Measurements from ENCODE around the gene PPP3CB.

Gene PPP3CB

GRCh38 chr10:73406846-73407245 lies 89.0 kb downstream of the PPP3CB start:
- TF ChIP-seq, protein P1, sequence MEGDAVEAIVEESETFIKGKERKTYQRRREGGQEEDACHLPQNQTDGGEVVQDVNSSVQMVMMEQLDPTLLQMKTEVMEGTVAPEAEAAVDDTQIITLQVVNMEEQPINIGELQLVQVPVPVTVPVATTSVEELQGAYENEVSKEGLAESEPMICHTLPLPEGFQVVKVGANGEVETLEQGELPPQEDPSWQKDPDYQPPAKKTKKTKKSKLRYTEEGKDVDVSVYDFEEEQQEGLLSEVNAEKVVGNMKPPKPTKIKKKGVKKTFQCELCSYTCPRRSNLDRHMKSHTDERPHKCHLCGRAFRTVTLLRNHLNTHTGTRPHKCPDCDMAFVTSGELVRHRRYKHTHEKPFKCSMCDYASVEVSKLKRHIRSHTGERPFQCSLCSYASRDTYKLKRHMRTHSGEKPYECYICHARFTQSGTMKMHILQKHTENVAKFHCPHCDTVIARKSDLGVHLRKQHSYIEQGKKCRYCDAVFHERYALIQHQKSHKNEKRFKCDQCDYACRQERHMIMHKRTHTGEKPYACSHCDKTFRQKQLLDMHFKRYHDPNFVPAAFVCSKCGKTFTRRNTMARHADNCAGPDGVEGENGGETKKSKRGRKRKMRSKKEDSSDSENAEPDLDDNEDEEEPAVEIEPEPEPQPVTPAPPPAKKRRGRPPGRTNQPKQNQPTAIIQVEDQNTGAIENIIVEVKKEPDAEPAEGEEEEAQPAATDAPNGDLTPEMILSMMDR (IDR thresholded peaks at IDR 0.05), result no peak

DNA sequence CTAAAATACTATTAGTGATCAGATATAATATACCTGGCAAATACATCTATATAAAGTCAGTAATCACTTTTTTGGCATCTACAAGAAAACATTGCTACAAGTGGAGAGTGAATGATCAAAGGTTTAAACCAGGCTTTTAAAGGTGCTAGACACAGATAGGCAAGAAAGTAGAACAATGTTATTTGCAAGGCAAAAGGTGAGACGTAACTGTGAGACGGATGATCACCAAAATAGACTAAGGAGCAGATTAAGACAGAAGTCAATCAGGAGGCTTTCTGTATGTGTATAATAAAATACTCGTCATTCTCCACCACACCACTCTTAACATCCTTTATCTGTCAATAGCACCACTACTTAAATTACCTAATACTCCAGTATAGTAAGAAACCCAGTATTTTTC lies 90.3 kb downstream of the PPP3CB start:
- TF ChIP-seq, protein P1 (IDR thresholded peaks at IDR 0.05), result no peak

DNA sequence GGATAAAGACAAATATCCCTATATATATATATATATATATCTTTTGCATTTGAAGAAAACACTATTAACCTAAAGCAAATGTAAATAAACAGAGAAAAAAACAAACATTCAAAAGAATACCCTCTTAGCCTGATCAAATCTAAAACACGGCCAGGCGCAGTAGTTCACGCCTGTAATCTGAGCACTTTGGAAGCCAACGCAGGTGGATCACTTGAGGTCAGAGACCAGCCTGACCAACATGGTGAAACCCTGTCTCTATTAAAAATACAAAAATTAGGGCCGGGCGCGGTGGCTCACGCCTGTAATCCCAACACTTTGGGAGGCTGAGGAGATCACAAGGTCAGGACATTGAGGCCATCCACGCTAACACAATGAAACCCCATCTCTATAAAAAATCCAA lies 91.1 kb downstream of the PPP3CB start:
- TF ChIP-seq, protein P1 (IDR thresholded peaks at IDR 0.05), result no peak

DNA sequence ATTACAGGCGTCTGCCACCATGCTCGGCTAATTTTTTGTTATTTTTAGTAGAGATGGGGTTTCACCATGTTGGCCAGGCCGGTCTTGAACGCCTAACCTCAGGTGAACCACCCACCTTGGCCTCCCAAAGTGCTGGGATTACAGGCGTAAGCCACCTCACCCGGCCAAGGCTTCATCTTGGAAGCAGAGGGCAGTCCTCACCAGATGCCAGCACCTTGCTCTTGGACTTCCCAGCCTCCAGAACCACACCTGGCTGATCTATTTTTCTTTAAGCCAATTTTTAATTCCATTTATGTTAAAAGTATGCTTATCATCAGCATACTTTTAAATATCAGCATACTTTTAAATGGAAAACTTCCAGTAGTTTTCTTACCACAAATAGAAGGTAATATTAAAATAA lies 94.2 kb downstream of the PPP3CB start:
- TF ChIP-seq, protein P1 (IDR thresholded peaks at IDR 0.05), result no peak

GRCh38 chr10:73399063-73399462 lies 96.8 kb downstream of the PPP3CB start:
- TF ChIP-seq, protein P1 (IDR thresholded peaks at IDR 0.05), result no peak

DNA sequence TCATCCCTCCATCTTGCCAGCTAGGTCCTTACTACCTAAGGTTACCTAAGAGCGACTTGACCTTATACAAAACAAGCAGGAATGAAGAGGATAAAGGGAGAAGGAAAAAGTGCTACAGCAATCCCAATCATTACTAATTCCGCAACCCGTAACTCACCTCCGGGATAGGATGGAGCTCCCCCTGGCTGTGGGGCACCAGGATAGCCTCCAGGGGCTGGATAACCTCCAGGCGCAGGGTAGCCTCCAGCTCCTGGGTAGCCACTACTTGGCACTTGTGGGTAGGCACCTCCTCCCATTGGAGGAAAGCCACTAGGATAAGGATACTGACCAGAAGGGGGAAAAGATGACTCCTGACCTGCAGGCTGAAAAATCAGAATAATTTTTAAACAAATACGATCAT lies 97.8 kb downstream of the PPP3CB start:
- TF ChIP-seq, protein P1 (IDR thresholded peaks at IDR 0.05), result no peak

DNA sequence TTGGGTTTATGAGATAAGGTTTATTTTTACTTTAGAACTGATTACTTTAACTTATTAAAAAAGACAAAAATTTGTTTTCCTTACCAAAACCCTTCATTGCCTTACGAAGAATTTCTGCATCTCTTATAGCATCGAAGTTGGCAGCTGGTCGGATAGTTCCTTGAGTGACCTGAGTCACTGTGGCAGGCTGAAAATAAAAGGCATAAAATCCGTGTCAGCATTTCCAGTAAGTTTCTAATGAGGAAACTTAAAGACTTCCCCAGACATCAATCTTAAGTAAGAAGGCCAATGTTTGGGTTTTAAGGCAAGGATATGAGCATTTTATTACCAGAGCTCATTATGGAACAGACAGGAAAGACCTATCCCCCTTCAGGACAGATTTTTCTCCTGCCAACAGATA lies 107.6 kb downstream of the PPP3CB start:
- TF ChIP-seq, protein P1 (IDR thresholded peaks at IDR 0.05), result no peak

DNA sequence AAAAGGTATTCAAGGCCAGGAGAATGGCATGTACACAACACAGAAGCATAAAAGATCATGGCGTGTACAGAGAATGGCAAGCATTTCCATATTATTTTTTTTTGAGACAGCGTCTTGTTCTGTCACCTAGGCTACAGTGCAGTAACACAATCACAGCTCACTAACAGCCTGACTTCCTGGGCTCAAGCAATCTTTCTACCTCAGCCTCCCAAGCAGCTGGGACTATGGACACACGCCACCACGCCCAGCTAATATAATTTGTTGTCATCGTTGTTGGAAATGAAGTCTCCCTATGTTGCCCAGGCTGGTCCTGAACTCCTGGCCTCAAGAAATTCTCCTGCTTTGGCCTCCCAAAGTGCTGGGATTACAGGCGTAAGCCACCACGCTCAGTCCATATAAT lies 109.2 kb downstream of the PPP3CB start:
- TF ChIP-seq, protein P1 (IDR thresholded peaks at IDR 0.05), result no peak
